HG03378 (cell line): ENCODE measurements around the gene TMEM59.
"Not testable (repeated sequence)": the region's sequence is repeated elsewhere in the genome, so short reads cannot be mapped to it uniquely, and the experiment has no call there.

Source experiments
- ATAC-seq: cut with Tn5 transposase; IDR thresholded peaks from one replicate; pipeline ENCODE4 v1.9.1; 2021; ENCODE audit warnings: mild to moderate bottlenecking, moderate library complexity; ENCODE audit not compliant: unreplicated experiment

The TMEM59 gene

GRCh38 chr1:54013393-54014008, 39.5 kb downstream of the TMEM59 start:
- ATAC-seq: no peak

GRCh38 chr1:54012863-54013262, 40.1 kb downstream of the TMEM59 start:
- ATAC-seq: no peak

GRCh38 chr1:54012008-54012325, 41.0 kb downstream of the TMEM59 start:
- ATAC-seq: no peak

GRCh38 chr1:54011316-54012007, 41.5 kb downstream of the TMEM59 start:
- no peak for ATAC-seq

GRCh38 chr1:54010415-54011117, 42.4 kb downstream of the TMEM59 start:
- ATAC-seq: no peak

- ATAC-seq: no peak
Measured at GRCh38 chr1:54009406-54009805, 43.6 kb downstream of the TMEM59 start.

- ATAC-seq: no peak
Measured at GRCh38 chr1:54008876-54009275, 44.1 kb downstream of the TMEM59 start.

- no peak for ATAC-seq
Measured at GRCh38 chr1:54007613-54008012, 45.4 kb downstream of the TMEM59 start.

- ATAC-seq: no peak
Measured at GRCh38 chr1:54006508-54006907, 46.5 kb downstream of the TMEM59 start.

- no peak for ATAC-seq
Measured at GRCh38 chr1:54004481-54005049, 48.4 kb downstream of the TMEM59 start.

- not testable (repeated sequence) for ATAC-seq
Measured at GRCh38 chr1:54003750-54004480, 49.1 kb downstream of the TMEM59 start.

GRCh38 chr1:54003249-54003646, 49.8 kb downstream of the TMEM59 start:
- ATAC-seq: no peak

- ATAC-seq: no peak
Measured at GRCh38 chr1:54002544-54003248, 50.3 kb downstream of the TMEM59 start.

- ATAC-seq: no peak
Measured at GRCh38 chr1:54001591-54001990, 51.4 kb downstream of the TMEM59 start.

- ATAC-seq: no peak
Measured at GRCh38 chr1:53999920-54000319, 53.1 kb downstream of the TMEM59 start.

- ATAC-seq: no peak
Measured at GRCh38 chr1:53998223-53998622, 54.8 kb downstream of the TMEM59 start.

GRCh38 chr1:53995683-53996082, 57.3 kb downstream of the TMEM59 start:
- ATAC-seq: no peak

GRCh38 chr1:53994516-53994915, 58.5 kb downstream of the TMEM59 start:
- not testable (repeated sequence) for ATAC-seq

GRCh38 chr1:53992085-53992874, 60.7 kb downstream of the TMEM59 start:
- no peak for ATAC-seq

GRCh38 chr1:53987880-53988279, 65.1 kb downstream of the TMEM59 start:
- ATAC-seq: no peak
